Muscle layer of colon (tissue), 2 donors: ENCODE measurements around the gene LMBRD1.

Experiments used
- H3K27ac ChIP-seq: one replicate; pipeline ENCODE4 v1.7.0; 2013; ENCODE audit warnings: low read depth, mild to moderate bottlenecking, low read length, moderate library complexity
- H3K27me3 ChIP-seq, 2 donors: one replicate each; pipeline ENCODE4 v1.7.0; 2013; ENCODE audit warnings: low read length in 2 of 2, mild to moderate bottlenecking in 2 of 2; ENCODE audit not compliant: insufficient read depth in 2 of 2, control insufficient read depth in 1 of 2
- H3K36me3 ChIP-seq: one replicate; pipeline ENCODE4 v1.7.0; 2013; ENCODE audit warnings: mild to moderate bottlenecking, low read length; ENCODE audit not compliant: insufficient read depth
- H3K4me1 ChIP-seq: one replicate; pipeline ENCODE4 v1.7.0; 2013; ENCODE audit warnings: mild to moderate bottlenecking, low read length; ENCODE audit not compliant: insufficient read depth
- H3K4me3 ChIP-seq, 2 donors: one replicate each; pipeline ENCODE4 v1.7.0; 2013; ENCODE audit warnings: low read length in 2 of 2, low read depth in 1 of 2, mild to moderate bottlenecking in 1 of 2, moderate library complexity in 1 of 2
- H3K9ac ChIP-seq: one replicate; pipeline ENCODE4 v1.7.0; 2013; ENCODE audit warnings: low read length
- H3K9me3 ChIP-seq: one replicate; pipeline ENCODE4 v1.7.0; 2013; ENCODE audit warnings: mild to moderate bottlenecking, low read length
- donor health status: abdominal sarcoma.
- donor health status: Adenocarcinoma of cecum.

Gene LMBRD1

DNA sequence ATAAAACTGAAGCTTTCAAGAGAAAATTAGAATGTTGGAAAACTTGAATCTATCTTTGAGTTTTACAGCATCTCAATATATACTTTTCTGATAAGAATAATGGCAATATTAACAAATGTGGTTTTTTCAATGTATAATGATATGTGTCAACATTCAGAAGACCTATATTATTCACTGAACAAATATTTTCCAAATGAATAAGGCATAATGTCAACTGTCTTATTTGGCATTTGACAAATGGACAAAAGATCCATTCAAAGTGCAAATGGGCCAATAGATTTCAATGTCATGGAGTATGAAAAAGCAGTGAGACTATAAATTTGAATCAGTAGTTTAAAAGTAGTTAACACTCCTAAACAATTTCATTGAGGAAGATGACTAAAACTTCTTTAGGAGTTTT, 20.9 kb downstream of the LMBRD1 start:
- Histone ChIP-seq H3K27ac (no peak overlapping the region), H3K4me3 (no peak overlapping the region)

DNA sequence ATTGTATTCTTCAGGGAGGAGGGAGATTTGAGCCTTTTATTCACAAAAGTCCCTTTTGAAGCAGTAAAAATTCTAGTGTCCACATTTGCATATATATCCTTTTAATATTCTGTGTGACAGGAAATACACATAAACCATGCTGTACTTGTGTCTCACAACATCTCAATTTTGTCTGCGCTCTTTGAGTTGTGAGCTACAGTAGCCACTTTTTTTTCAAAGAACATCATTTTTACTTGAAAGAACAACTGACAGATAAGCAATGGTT, 21.3 kb downstream of the LMBRD1 start:
- Histone ChIP-seq H3K36me3 (no peaks in the 10 kb centered on the region), H3K27ac (no peak overlapping the region), H3K9ac (no peak overlapping the region), H3K4me3 (no peak overlapping the region), H3K4me1 (no peaks in the 10 kb centered on the region), H3K9me3 (no peaks in the 10 kb centered on the region), H3K27me3 (no peaks in the 10 kb centered on the region)

More for the DNA sequence above, 20.9 kb downstream of the LMBRD1 start:
- Histone ChIP-seq H3K9ac (no peak overlapping the region), H3K36me3 (no peaks in the 10 kb centered on the region), H3K4me1 (no peaks in the 10 kb centered on the region), H3K9me3 (no peaks in the 10 kb centered on the region), H3K27me3 (no peaks in the 10 kb centered on the region)

DNA sequence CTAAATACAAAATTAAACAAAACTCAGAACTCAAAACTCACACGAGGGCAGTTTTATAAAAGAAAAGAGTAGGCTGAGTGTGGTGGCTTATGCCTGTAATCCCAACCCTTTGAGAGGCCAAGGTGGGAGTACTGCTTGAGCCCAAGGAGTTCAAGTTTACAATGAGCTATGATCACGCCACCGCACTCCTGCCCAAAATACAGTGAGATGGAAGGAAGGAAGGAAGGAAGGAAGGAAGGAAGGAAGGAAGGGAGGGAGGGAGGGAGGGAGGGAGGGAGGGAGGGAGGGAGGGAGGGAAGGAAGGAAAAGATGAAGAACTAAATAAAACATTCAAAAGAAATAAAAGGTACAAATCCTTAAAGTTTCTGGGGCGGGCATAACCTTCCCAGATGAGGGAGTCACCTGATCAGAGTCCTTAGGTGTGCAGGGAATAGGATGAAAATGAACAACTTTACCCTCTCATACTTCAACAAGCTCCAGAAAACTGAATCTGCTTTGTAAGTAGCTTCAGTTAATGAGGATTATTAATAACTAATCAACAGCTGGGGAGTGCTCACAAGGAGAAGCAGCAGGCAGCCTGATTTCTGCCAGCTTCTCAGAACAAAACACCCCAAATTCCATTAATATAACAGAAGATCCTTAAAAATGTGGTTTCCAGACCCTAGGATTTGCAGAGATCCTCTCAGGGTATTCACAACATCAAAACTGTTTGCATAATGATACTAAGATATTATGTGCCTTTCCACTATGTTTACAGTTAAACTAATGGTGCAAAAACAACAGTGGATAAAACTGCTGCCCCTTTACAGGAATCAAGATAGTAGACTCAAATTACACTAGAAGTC, 21.8 kb downstream of the LMBRD1 start:
- Histone ChIP-seq H3K9me3 (no peaks in the 10 kb centered on the region), H3K27me3 (no peaks in the 10 kb centered on the region), H3K36me3 (no peaks in the 10 kb centered on the region), H3K4me1 (no peaks in the 10 kb centered on the region), H3K9ac (no peak overlapping the region), H3K4me3 (no peak overlapping the region), H3K27ac (no peak overlapping the region)

DNA sequence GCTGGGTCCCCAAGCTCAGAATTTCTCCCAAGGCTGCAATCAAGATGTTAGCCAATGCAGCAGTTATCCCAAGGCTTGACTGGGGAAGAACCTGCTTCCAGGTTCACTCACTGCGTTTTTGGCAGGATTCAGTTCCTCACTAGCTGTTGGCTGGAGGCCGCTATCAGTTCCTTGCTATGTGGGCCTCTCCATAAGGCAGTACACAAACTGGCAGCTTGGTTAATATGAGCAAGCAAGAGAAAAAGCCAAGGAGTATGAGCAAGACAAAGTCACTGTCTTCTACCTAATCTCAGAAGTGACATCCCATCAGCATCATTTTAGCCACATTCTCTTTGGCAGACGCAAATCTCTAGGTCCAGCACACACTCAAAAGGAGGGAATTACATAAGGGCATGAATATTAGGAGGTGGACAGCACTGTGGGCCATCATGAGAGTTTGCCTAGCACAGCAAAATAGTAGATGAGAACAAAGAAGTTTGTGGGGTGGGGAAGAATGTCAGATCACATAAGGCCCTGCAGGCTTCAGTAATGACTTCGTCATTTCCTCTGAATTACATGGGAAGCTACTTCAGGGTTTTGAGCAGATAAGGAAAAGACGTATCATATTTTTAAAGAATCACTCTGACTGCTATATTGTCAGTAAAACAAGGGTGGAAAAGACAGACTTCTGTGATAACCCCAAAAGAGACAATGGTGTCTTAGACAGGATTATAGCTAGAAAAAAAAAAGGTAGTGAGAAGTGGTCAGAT, 25.5 kb downstream of the LMBRD1 start:
- Histone ChIP-seq H3K27me3 (no peaks in the 10 kb centered on the region), H3K4me3 (no peak overlapping the region)

DNA sequence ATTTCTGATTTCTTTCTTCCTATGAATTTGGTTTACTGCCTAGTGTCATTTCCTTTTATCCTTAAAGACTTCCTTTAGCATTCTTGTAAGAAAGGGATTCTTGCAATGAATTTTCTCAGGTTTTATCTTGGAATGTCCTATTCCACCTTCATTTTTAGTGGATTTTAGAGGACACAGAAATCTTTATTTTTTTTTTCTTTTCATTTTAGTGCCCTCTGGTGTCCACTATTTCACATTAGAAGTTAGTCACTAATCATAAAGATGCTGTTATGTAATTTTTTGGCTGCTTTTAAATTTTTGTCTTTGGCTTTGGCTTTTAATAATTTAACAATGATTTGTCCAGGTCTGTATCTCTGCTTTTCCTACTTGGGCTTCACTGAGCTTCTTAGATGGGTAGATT, 28.1 kb downstream of the LMBRD1 start:
- Histone ChIP-seq H3K9ac (no peak overlapping the region), H3K27me3 (no peaks in the 10 kb centered on the region), H3K36me3 (no peaks in the 10 kb centered on the region), H3K27ac (no peak overlapping the region), H3K9me3 (no peaks in the 10 kb centered on the region), H3K4me1 (no peaks in the 10 kb centered on the region), H3K4me3 (no peak overlapping the region)

More for the DNA sequence above, 25.5 kb downstream of the LMBRD1 start:
- Histone ChIP-seq H3K9me3 (no peaks in the 10 kb centered on the region), H3K4me1 (no peaks in the 10 kb centered on the region), H3K36me3 (no peaks in the 10 kb centered on the region), H3K9ac (no peak overlapping the region), H3K27ac (no peak overlapping the region)

DNA sequence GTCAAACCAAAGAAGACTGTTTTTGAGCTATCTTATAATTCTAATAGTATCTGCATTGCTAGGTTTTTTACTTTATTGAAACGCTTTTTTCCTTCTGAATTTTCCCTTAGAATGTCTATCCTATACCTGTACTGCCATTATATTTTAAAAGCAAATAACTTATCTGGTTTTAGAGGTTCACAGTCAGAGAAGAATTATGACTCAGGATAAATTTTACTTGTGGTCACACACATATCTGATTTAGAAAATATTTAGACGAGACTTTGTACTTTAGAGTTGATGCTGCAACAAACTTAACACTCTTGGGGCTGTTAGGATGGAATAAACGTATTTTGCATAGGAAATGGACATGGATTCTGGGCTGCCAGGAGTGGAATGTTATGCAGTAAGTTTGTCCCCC, 33.0 kb downstream of the LMBRD1 start:
- Histone ChIP-seq H3K36me3 (no peaks in the 10 kb centered on the region), H3K4me1 (no peaks in the 10 kb centered on the region), H3K9me3 (no peaks in the 10 kb centered on the region), H3K9ac (no peak overlapping the region), H3K27me3 (no peaks in the 10 kb centered on the region), H3K4me3 (no peak overlapping the region), H3K27ac (no peak overlapping the region)

DNA sequence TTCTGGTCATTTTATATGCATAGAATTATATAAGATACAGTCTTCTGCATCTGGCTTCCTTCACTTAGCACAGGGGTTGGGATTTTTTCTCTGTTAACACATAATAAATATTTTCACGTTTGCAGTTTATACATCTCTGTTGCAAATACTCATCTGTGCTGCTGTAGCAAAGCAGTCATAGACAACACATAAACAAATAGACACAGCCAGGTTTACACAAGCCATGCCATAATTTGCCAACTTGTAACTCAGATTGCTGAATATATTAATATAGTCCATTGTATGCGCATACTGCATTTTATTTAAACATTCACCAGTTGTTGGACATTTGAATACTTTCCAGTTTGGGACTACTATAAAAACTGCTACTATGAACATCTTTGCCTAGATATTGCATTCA, 35.0 kb downstream of the LMBRD1 start:
- no peak overlapping the region for H3K4me3 ChIP-seq
- H3K27ac ChIP-seq = no peak overlapping the region
- H3K9me3 ChIP-seq = no peaks in the 10 kb centered on the region
- no peaks in the 10 kb centered on the region for H3K27me3 ChIP-seq
- no peaks in the 10 kb centered on the region for H3K36me3 ChIP-seq
- H3K9ac ChIP-seq = no peak overlapping the region
- no peaks in the 10 kb centered on the region for H3K4me1 ChIP-seq

DNA sequence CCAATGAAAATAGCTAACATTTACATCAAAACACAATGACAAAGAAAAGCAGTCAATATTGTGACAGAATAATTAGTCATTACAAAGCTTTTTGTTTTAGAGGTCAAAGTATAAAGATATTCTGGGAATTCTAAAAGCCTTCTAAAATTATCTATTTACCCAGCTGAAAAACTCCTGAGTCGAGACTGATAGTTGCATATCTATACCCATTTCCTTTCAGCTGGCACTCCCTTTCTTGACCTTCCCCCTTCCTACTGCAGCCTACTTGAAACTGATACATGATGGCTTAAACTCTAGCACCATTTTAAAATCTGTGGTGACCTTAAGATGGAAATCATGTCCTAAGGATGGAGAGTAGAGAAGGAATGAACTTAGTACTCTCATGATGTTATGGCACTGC, 38.6 kb downstream of the LMBRD1 start:
- no peak overlapping the region for H3K9ac ChIP-seq
- no peak overlapping the region for H3K27ac ChIP-seq
- H3K4me1 ChIP-seq = no peaks in the 10 kb centered on the region
- H3K27me3 ChIP-seq = no peaks in the 10 kb centered on the region
- H3K4me3 ChIP-seq = no peak overlapping the region
- no peaks in the 10 kb centered on the region for H3K9me3 ChIP-seq
- H3K36me3 ChIP-seq = no peaks in the 10 kb centered on the region

DNA sequence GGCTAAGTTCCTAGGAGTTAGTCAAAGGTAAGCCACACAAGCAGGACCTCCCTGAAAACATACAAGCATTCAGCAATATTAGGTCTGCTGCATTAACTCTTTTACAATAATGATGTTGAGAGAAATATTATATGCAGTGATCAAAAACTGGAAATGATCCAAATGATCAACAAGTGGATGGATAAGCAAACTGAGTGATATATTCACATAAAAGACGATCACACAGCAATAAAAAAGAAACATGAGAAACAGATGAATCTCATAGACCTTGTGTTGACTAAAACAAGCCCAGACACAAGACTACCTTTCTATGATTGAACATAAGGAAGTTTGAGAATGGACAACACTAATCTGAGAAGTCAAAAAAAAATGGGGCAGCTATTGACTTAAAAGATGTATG, 39.9 kb downstream of the LMBRD1 start:
- H3K4me1 ChIP-seq = peaks cover 3% of the 10 kb centered on the region
- no peak overlapping the region for H3K9ac ChIP-seq
- H3K9me3 ChIP-seq = no peaks in the 10 kb centered on the region
- H3K36me3 ChIP-seq = no peaks in the 10 kb centered on the region
- no peak overlapping the region for H3K27ac ChIP-seq
- H3K27me3 ChIP-seq = no peaks in the 10 kb centered on the region
- no peak overlapping the region for H3K4me3 ChIP-seq

DNA sequence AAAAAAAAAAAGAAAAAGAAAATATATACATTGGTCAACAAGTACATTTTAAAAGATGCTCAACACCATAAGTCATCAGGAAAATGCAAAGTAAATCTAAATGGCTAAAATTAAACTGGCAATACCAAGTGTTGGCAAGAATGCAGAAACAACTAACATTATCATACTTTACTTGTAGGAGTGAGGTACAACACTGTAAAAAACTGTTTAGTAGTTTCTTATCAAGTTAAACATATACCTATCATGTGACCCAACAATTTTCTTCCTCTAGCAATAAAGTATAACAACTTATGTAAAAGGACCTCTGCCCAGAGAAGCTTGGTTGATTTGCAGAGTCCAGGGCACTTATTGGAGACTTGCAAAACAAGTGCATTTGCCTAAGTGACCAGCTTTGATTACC, 40.4 kb downstream of the LMBRD1 start:
- H3K4me1 ChIP-seq = peaks cover 3% of the 10 kb centered on the region
- no peak overlapping the region for H3K27ac ChIP-seq
- no peaks in the 10 kb centered on the region for H3K36me3 ChIP-seq
- H3K9me3 ChIP-seq = no peaks in the 10 kb centered on the region
- H3K27me3 ChIP-seq = no peaks in the 10 kb centered on the region
- no peak overlapping the region for H3K9ac ChIP-seq
- H3K4me3 ChIP-seq = no peak overlapping the region

DNA sequence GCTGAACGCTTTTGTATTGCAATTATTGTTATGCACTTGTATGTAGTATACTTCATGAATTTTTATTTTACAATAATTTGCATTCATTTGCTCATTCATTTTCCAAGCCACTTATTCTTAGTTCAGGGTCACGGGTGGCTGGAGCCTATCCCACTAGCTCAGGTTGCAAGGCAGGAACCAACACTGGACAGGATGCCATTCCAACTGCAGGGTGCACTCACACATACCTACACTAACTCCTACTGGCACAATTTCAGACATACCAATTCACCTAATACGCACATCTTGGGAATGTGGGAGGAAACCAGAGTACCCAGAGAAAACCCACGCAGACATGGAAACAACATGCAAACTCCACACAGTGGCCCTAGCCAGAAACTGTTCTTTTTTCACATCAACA, 61.8 kb downstream of the LMBRD1 start:
- H3K36me3 ChIP-seq = no peaks in the 10 kb centered on the region
- H3K4me1 ChIP-seq = no peaks in the 10 kb centered on the region
- no peak overlapping the region for H3K27ac ChIP-seq
- H3K9me3 ChIP-seq = no peaks in the 10 kb centered on the region
- no peak overlapping the region for H3K9ac ChIP-seq
- no peak overlapping the region for H3K4me3 ChIP-seq
- H3K27me3 ChIP-seq = no peaks in the 10 kb centered on the region

DNA sequence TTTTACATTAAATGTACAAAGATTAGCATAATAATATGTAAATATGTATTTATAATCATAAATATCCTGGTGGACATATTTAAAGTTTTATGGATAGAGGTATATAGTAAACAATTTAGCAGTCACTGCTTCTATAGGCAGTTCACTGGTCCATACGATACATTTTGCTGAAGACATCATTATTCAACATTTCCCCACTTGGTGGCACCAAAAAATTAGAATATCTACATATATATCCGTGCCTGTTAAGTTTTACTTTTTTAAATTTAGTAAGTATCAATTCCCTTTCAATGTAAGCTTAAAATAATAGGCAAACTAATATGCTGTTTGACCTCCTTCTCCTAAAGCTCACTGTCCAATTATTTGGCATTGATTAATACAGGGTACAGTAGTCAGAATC, 64.2 kb downstream of the LMBRD1 start:
- H3K27me3 ChIP-seq = no peaks in the 10 kb centered on the region
- H3K9me3 ChIP-seq = no peaks in the 10 kb centered on the region
- H3K9ac ChIP-seq = no peak overlapping the region
- no peak overlapping the region for H3K4me3 ChIP-seq
- H3K36me3 ChIP-seq = no peaks in the 10 kb centered on the region
- H3K4me1 ChIP-seq = no peaks in the 10 kb centered on the region
- no peak overlapping the region for H3K27ac ChIP-seq
